ENCODE measurements around the gene PISD. TPM values are rescaled to one million over a fixed set of nuclear protein-coding genes. Genes with fewer than 3 reads are reported as not detected.

The PISD gene
- total and polyA plus RNA-seq, 9 of the 15 experiments (the other 6 are each of a cell fraction or from before 2014, with no cell fraction given) = 24.5 to 65.9 (median 36.6) TPM

- CTCF ChIA-PET (ENCODE audit: low intra/inter-chr PET ratio) = no interaction called here
- in situ Hi-C loops (cut with MboI) = no loop called here
- H3K9ac ChIP-seq (ENCODE audit: insufficient read depth in 1 of 2, low read depth in 2 of 2, low read length in 2 of 2) = no peak overlapping the region
- H3K27me3 ChIP-seq (ENCODE audit: control insufficient read depth in 2 of 2, insufficient read depth in 2 of 2, low read length in 2 of 2) = no peaks in the 10 kb centered on the region
- no peaks in the 10 kb centered on the region for H3K9me3 ChIP-seq (replicated peaks; ENCODE audit: control insufficient read depth, insufficient read depth, low read depth, low read length)
- no TSS peak for BruUV-seq (replicated peaks)
- POLR2A ChIA-PET = interaction anchor here (1.0 kb wide), 1 partner anchor 40 kb away, joined by 3 read pairs; no protein-coding TSS in a partner anchor
- DNase-seq (ENCODE audit: extremely low read depth in 1 of 4, low spot score in 3 of 4) (no peak), ATAC-seq (peak; percentile 62; the same call in 2 of the 3 replicates), FAIRE-seq (no peak)
- intact Hi-C loops (cut with micrococcal nuclease) = no loop called here
- H4K20me1 ChIP-seq (replicated peaks; ENCODE audit: control insufficient read depth, insufficient read depth, low read length) = 0 out of 2 replicates have a peak, but pooled peaks cover 3% of the 10 kb centered on the region
- H3K4me2 ChIP-seq (ENCODE audit: insufficient read depth, low read length) = no peak overlapping the region
- H3K9me1 ChIP-seq (ENCODE audit: control insufficient read depth, insufficient read depth, low read length) = no peaks in the 10 kb centered on the region
- peaks cover 47% of the 10 kb centered on the region for H3K79me2 ChIP-seq (ENCODE audit: control insufficient read depth, insufficient read depth, low read length)
- WGBS (ENCODE audit: insufficient coverage, low coverage, missing lambda C conversion rate) = 51% methylated on average over 5 of the region's 5 CpGs
- H3K4me3 ChIP-seq = no peak overlapping the region
- peaks cover 4% of the 10 kb centered on the region; the same call in 1 of the 3 replicates for H3K36me3 ChIP-seq (ENCODE audit: control insufficient read depth, insufficient read depth, low read length)
- TF ChIP-seq SPI1 (IDR thresholded peaks at IDR 0.05; ENCODE audit: borderline replicate concordance, low read depth, low read length) (peak; percentile 95), E4F1 (CRISPR knock-in tag; IDR thresholded peaks at IDR 0.05; ENCODE audit: borderline replicate concordance) (no peak)
- H3K4me1 ChIP-seq (replicated peaks in 1 of 2; ENCODE audit: control insufficient read depth in 2 of 2, insufficient read depth in 2 of 2, low read length in 2 of 2) = peaks cover 13% of the 10 kb centered on the region in 2 experiments; a peak in 4 of 5 replicates
- no peak overlapping the region for H3K27ac ChIP-seq (ENCODE audit: extremely low read depth, low read depth, low read length)
- no peak overlapping the region for H2AFZ ChIP-seq (ENCODE audit: low read depth, low read length)
These were observed 7.6 kb downstream of the PISD start for GRCh38 chr22:31654408-31654807.

DNA sequence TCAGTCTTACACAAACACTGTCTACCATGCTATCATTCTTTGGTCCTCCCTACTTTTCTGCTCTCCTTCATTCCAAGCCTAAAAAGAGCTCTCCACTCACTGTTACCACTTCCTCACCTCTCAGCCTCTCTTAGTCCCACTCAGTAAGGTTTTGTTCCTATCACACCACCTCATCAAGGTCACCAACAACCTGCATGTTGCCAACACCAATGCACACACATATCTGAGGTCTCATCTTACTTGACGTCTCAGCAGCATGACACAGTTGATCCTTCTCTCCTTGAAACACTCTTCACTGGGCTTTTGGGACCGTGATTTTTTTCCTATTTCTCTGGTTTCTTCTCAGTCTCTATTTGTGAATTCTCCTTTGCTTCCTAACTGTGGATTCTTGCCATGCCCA lies 8.1 kb downstream of the PISD start:
- CTCF ChIA-PET (ENCODE audit: low intra/inter-chr PET ratio) = no interaction called here
- POLR2A ChIA-PET = interaction anchor here (1.0 kb wide), 2 partner anchors 8 to 40 kb away, joined by 3 read pairs; partner anchors contain the start of gene PISD

More for the DNA sequence above, 8.1 kb downstream of the PISD start:
- ATAC-seq (no peak; the same call in 2 of the 3 replicates), DNase-seq (ENCODE audit: extremely low read depth in 1 of 4, low spot score in 3 of 4) (no peak), FAIRE-seq (peak; percentile 49)
- TF ChIP-seq GATAD2A (IDR thresholded peaks at IDR 0.05) (no peak), CBX5 (IDR thresholded peaks at IDR 0.05; ENCODE audit: borderline replicate concordance, low read depth) (no peak), NR2F6 (CRISPR knock-in tag; IDR thresholded peaks at IDR 0.05) (no peak), SIX5 (IDR thresholded peaks at IDR 0.05; ENCODE audit: borderline replicate concordance in 1 of 2, insufficient read depth in 1 of 2, low read depth in 1 of 2, low read length in 2 of 2) (no peak), RNF219 (CRISPR knock-in tag; IDR thresholded peaks at IDR 0.05) (no peak)
- Histone ChIP-seq H3K79me2 (ENCODE audit: control insufficient read depth, insufficient read depth, low read length) (peaks cover 42% of the 10 kb centered on the region), H3K9ac (ENCODE audit: insufficient read depth in 1 of 2, low read depth in 2 of 2, low read length in 2 of 2) (no peak overlapping the region), H3K4me1 (replicated peaks in 1 of 2; ENCODE audit: control insufficient read depth in 2 of 2, insufficient read depth in 2 of 2, low read length in 2 of 2) (peaks cover 13% of the 10 kb centered on the region in 2 experiments; a peak in 4 of 5 replicates), H2AFZ (ENCODE audit: low read depth, low read length) (no peak overlapping the region), H3K9me1 (ENCODE audit: control insufficient read depth, insufficient read depth, low read length) (no peaks in the 10 kb centered on the region), H3K9me3 (replicated peaks; ENCODE audit: control insufficient read depth, insufficient read depth, low read depth, low read length) (no peaks in the 10 kb centered on the region), H3K27ac (ENCODE audit: extremely low read depth, low read depth, low read length) (no peak overlapping the region), H3K27me3 (ENCODE audit: control insufficient read depth in 2 of 2, insufficient read depth in 2 of 2, low read length in 2 of 2) (no peaks in the 10 kb centered on the region), H3K36me3 (ENCODE audit: control insufficient read depth, insufficient read depth, low read length) (peaks cover 4% of the 10 kb centered on the region; the same call in 1 of the 3 replicates), H4K20me1 (replicated peaks; ENCODE audit: control insufficient read depth, insufficient read depth, low read length) (0 out of 2 replicates have a peak, but pooled peaks cover 3% of the 10 kb centered on the region), H3K4me3 (no peak overlapping the region), H3K4me2 (ENCODE audit: insufficient read depth, low read length) (no peak overlapping the region)
- in situ Hi-C loops (cut with MboI) = no loop called here
- intact Hi-C loops (cut with micrococcal nuclease) = no loop called here
- no TSS peak for BruUV-seq (replicated peaks)
- 4% methylated on average over 2 of the region's 2 CpGs for WGBS (ENCODE audit: insufficient coverage, low coverage, missing lambda C conversion rate)
